IMR-90 (cell line): ENCODE results near the gene CD99. TPM values are rescaled to one million over a fixed set of nuclear protein-coding genes. Genes with fewer than 3 reads are reported as not detected.

ENCODE experiments used
- ATAC-seq: fragments of 200-7000 bp; cut with Tn5 transposase; 2 replicates; pipeline ENCODE4 v1.9.1; 2020; ENCODE audit warnings: low read depth, mild to moderate bottlenecking, moderate library complexity
- BruUV-seq: library from RNA; stranded (reverse); fragments of 400-500 nt; replicated peaks from 2 replicates; lab custom pipeline; 2021; lab: Mats Ljungman, UMichigan
- CTCF ChIA-PET: fragments of 300-600 bp; formaldehyde crosslinking; extraction: SDS; loops from one replicate; lab custom pipeline; 2021; ENCODE audit warnings: antibody characterized with exemption; lab: Yijun Ruan, JAX
- POLR2A ChIA-PET: fragments of 300-600 bp; sonication (Branson Sonifier 250); formaldehyde crosslinking; loops from one replicate; lab custom pipeline; 2022; ENCODE audit warnings: antibody characterized with exemption; ENCODE audit not compliant: unreplicated experiment; lab: Charles Lee
- DNase-seq: peaks from one replicate; pipeline ENCODE4 v3.0.0; 2013
- H2AFZ ChIP-seq: replicated peaks from 2 replicates; pipeline ENCODE3; 2013; ENCODE audit warnings: low read length, mild to moderate bottlenecking; ENCODE audit not compliant: poor library complexity
- H2AK5ac ChIP-seq: 2 replicates; pipeline ENCODE4 v1.6.1; 2013; ENCODE audit warnings: low read depth, low read length, inconsistent platforms
- H2AK9ac ChIP-seq: replicated peaks from 2 replicates; pipeline ENCODE3; 2013; ENCODE audit warnings: mild to moderate bottlenecking, low read depth, low read length, moderate library complexity; ENCODE audit not compliant: poor library complexity
- H2BK120ac ChIP-seq: 2 replicates; pipeline ENCODE4 v1.6.1; 2013; ENCODE audit warnings: low read depth, low read length, inconsistent platforms
- H2BK15ac ChIP-seq: 3 replicates; pipeline ENCODE4 v1.6.1; 2013; ENCODE audit warnings: low read depth, low read length, inconsistent platforms
- H2BK20ac ChIP-seq: 2 replicates; pipeline ENCODE4 v1.6.1; 2013; ENCODE audit warnings: low read depth, mild to moderate bottlenecking, inconsistent platforms, low read length, moderate library complexity
- H2BK5ac ChIP-seq: 2 replicates; pipeline ENCODE4 v1.6.1; 2013; ENCODE audit warnings: mild to moderate bottlenecking, low read depth, low read length, inconsistent platforms; ENCODE audit not compliant: poor library complexity, severe bottlenecking
- H3K14ac ChIP-seq: replicated peaks from 2 replicates; pipeline ENCODE4 v1.6.1; 2013; ENCODE audit warnings: low read depth, low read length, inconsistent platforms
- H3K18ac ChIP-seq: 2 replicates; pipeline ENCODE4 v1.6.1; 2013; ENCODE audit warnings: low read depth, low read length, control low read depth
- H3K23ac ChIP-seq: 2 replicates; pipeline ENCODE4 v1.6.1; 2013; ENCODE audit warnings: low read depth, low read length, inconsistent platforms
- H3K27ac ChIP-seq: 2 replicates; pipeline ENCODE4 v1.5.1; 2013; ENCODE audit warnings: mild to moderate bottlenecking, control low read depth, low read length; ENCODE audit not compliant: insufficient read depth
- H3K27me3 ChIP-seq: 2 replicates; pipeline ENCODE4 v1.6.1; 2013; ENCODE audit warnings: low read length; ENCODE audit not compliant: control insufficient read depth, insufficient read depth
- H3K36me3 ChIP-seq: 2 replicates; pipeline ENCODE4 v1.6.1; 2013; ENCODE audit warnings: low read length, mixed read lengths; ENCODE audit not compliant: control insufficient read depth, insufficient read depth
- H3K4ac ChIP-seq: 2 replicates; pipeline ENCODE4 v1.6.1; 2013; ENCODE audit warnings: low read depth, low read length, inconsistent platforms
- H3K4me1 ChIP-seq: 2 replicates; pipeline ENCODE4 v1.6.1; 2013; ENCODE audit warnings: low read length, mixed read lengths; ENCODE audit not compliant: control insufficient read depth, insufficient read depth
- H3K4me2 ChIP-seq: 2 replicates; pipeline ENCODE4 v1.6.1; 2013; ENCODE audit warnings: low read depth, mild to moderate bottlenecking, control low read depth, low read length, moderate library complexity
- H3K4me3 ChIP-seq: 2 replicates; pipeline ENCODE4 v1.5.1; 2013; ENCODE audit warnings: low read depth, mild to moderate bottlenecking, control low read depth, low read length, moderate library complexity; ENCODE audit not compliant: insufficient read depth
- H3K56ac ChIP-seq: 2 replicates; pipeline ENCODE4 v1.6.1; 2013; ENCODE audit warnings: low read length, inconsistent platforms; ENCODE audit not compliant: insufficient read depth; ENCODE audit errors: extremely low read depth
- H3K79me1 ChIP-seq, 2 experiments: 2 replicates each; pipeline ENCODE4 v1.6.1; 2013; ENCODE audit warnings: low read length in 2 of 2, inconsistent platforms in 1 of 2, low read depth in 1 of 2
- H3K9ac ChIP-seq: 2 replicates; pipeline ENCODE4 v1.6.1; 2013; ENCODE audit warnings: low read depth, low read length, control low read depth
- H3K9me1 ChIP-seq: 2 replicates; pipeline ENCODE4 v1.6.1; 2013; ENCODE audit warnings: low read length, inconsistent platforms; ENCODE audit not compliant: insufficient read depth
- H3K9me3 ChIP-seq: 2 replicates; pipeline ENCODE4 v1.6.1; 2013; ENCODE audit warnings: low read length; ENCODE audit not compliant: control insufficient read depth, insufficient read depth
- H4K20me1 ChIP-seq: 2 replicates; pipeline ENCODE4 v1.6.1; 2013; ENCODE audit warnings: low read length, inconsistent platforms; ENCODE audit not compliant: insufficient read depth
- H4K5ac ChIP-seq: 2 replicates; pipeline ENCODE4 v1.6.1; 2013; ENCODE audit warnings: mild to moderate bottlenecking, low read depth, low read length, control low read depth
- H4K8ac ChIP-seq, 2 experiments: 2 replicates each; pipeline ENCODE4 v1.6.1; 2013; ENCODE audit warnings: low read depth in 2 of 2, low read length in 2 of 2, control low read depth in 1 of 2, inconsistent platforms in 1 of 2
- H4K91ac ChIP-seq: 2 replicates; pipeline ENCODE4 v1.6.1; 2013; ENCODE audit warnings: low read depth, low read length, inconsistent platforms; ENCODE audit not compliant: insufficient read depth
- CEBPB ChIP-seq: IDR thresholded peaks from 2 replicates; pipeline ENCODE4 v1.6.1; 2012; ENCODE audit warnings: low read depth, low read length, improper control_type of control experiment
- CHD1 ChIP-seq: IDR thresholded peaks from 2 replicates; pipeline ENCODE4 v1.6.1; 2012; ENCODE audit warnings: low read depth, low read length, improper control_type of control experiment
- CTCF ChIP-seq: conservative IDR thresholded peaks from 2 replicates; pipeline ENCODE4 v1.5.1; 2012; ENCODE audit warnings: mild to moderate bottlenecking, low read depth, low read length, improper control_type of control experiment
- FOS ChIP-seq: fragments of 150-350 bp; IDR thresholded peaks from 2 replicates; pipeline ENCODE4 v1.6.1; 2016; ENCODE audit warnings: low read depth, low read length
- MAFK ChIP-seq: IDR thresholded peaks from 2 replicates; pipeline ENCODE4 v1.6.1; 2012; ENCODE audit warnings: low read depth, low read length, improper control_type of control experiment
- MAZ ChIP-seq: IDR thresholded peaks from 2 replicates; pipeline ENCODE4 v1.6.1; 2012; ENCODE audit warnings: low read depth, mild to moderate bottlenecking, low read length, improper control_type of control experiment, moderate library complexity, borderline replicate concordance
- MXI1 ChIP-seq: IDR thresholded peaks from 2 replicates; pipeline ENCODE4 v1.6.1; 2012; ENCODE audit warnings: low read depth, mild to moderate bottlenecking, low read length, moderate library complexity, borderline replicate concordance
- NFE2L2 ChIP-seq: fragments of 150-350 bp; IDR thresholded peaks from 2 replicates; pipeline ENCODE4 v1.6.1; 2016; ENCODE audit warnings: low read depth, mild to moderate bottlenecking, low read length
- POLR2A ChIP-seq: IDR thresholded peaks from 2 replicates; pipeline ENCODE4 v1.6.1; 2012; ENCODE audit warnings: mild to moderate bottlenecking, low read depth, low read length
- RAD21 ChIP-seq: IDR thresholded peaks from 2 replicates; pipeline ENCODE4 v1.6.1; 2012; ENCODE audit warnings: low read length, improper control_type of control experiment
- RFX5 ChIP-seq: IDR thresholded peaks from 2 replicates; pipeline ENCODE4 v1.8.0; 2012; ENCODE audit warnings: low read depth, mild to moderate bottlenecking, low read length, moderate library complexity
- SMC3 ChIP-seq: fragments of 150-350 bp; IDR thresholded peaks from 2 replicates; pipeline ENCODE4 v1.6.1; 2016; ENCODE audit warnings: low read depth, mild to moderate bottlenecking, antibody characterized with exemption, low read length, moderate library complexity
- USF2 ChIP-seq: fragments of 150-350 bp; IDR thresholded peaks from 2 replicates; pipeline ENCODE4 v1.6.1; 2017; ENCODE audit warnings: mild to moderate bottlenecking, antibody characterized with exemption, low read length, low read depth
- WGBS, 2 experiments: methylation state at CpG; one replicate each; pipeline versions ENCODE4 v1.1.5 to v1.1.7; 2013; ENCODE audit warnings: missing lambda C conversion rate in 2 of 2; ENCODE audit not compliant: insufficient read length in 1 of 2; ENCODE audit errors: extremely low coverage in 2 of 2; 5-methylcytosine and 5-hydroxymethylcytosine counted together
- dilution Hi-C: fragments of 300-500 bp; cut with HindIII; formaldehyde crosslinking; loops from one replicate; pipeline ENCODE4 v1.14.3; 2018; ENCODE audit warnings: low sequenced_read_pairs; ENCODE audit not compliant: unreplicated experiment
- in situ Hi-C: fragments of 300-500 bp; cut with MboI; formaldehyde crosslinking; loops from 3 replicates; pipeline ENCODE4 v1.14.3; 2019; ENCODE audit warnings: low sequenced_read_pairs, inconsistent platforms, mixed read lengths
- intact Hi-C: fragments of 100-400 bp; cut with micrococcal nuclease; formaldehyde crosslinking; loops from 2 replicates; pipeline ENCODE4 v1.10.0; 2022
- polyA plus RNA-seq, 3 experiments: library from polyadenylated mRNA; depleted of rRNA; stranded (reverse); fragments of >200 nt; gene quantifications; 2 replicates each; pipeline ENCODE4 v1.2.3, GENCODE V29; 2012; ENCODE audit warnings: low replicate concordance in 1 of 3
- total RNA-seq: library from RNA; depleted of rRNA; stranded (reverse); fragments of >200 nt; gene quantifications from 2 replicates; pipeline ENCODE4 v1.2.3, GENCODE V29; 2012

Gene CD99
- total and polyA plus RNA-seq, 2 of the 4 experiments (the other 2 are of a cell fraction) = 102 to 369 TPM

GRCh38 chrX:2654436-2655340 lies 36.4 kb upstream of the CD99 start (continued):
- TF ChIP-seq SMC3 = no peak

GRCh38 chrX:2656257-2656836 lies 34.7 kb upstream of the CD99 start:
- Histone ChIP-seq H2BK20ac (no peak overlapping the region), H2AFZ (no peak overlapping the region), H3K14ac (no peak overlapping the region), H2AK9ac (no peak overlapping the region), H2AK5ac (no peak overlapping the region), H3K23ac (no peak overlapping the region), H3K4ac (no peak overlapping the region), H3K9me1 (no peaks in the 10 kb centered on the region), H3K27me3 (no peaks in the 10 kb centered on the region), H4K91ac (no peak overlapping the region), H2BK5ac (no peak overlapping the region), H3K4me1 (no peaks in the 10 kb centered on the region), H3K79me1 (no peaks in the 10 kb centered on the region), H3K4me3 (no peak overlapping the region), H3K9ac (no peak overlapping the region), H4K20me1 (no peaks in the 10 kb centered on the region), H4K8ac (no peak overlapping the region), H3K36me3 (no peaks in the 10 kb centered on the region), H3K27ac (no peak overlapping the region), H3K18ac (no peak overlapping the region), H2BK120ac (no peak overlapping the region), H2BK15ac (no peak overlapping the region), H3K4me2 (no peak overlapping the region), H3K9me3 (no peaks in the 10 kb centered on the region), H4K5ac (no peak overlapping the region), H3K56ac (no peak overlapping the region)
- DNase-seq (no peak), ATAC-seq (no peak)
- intact Hi-C loops (no loop called here), in situ Hi-C loops (no loop called here), dilution Hi-C loops (no loop called here)
- no TSS peak for BruUV-seq
- POLR2A ChIA-PET = no interaction called here
- CTCF ChIA-PET = no interaction called here
- WGBS, 2 experiments = 100% methylated on average over 2 of the region's 7 CpGs; no CpG with 5 or more reads in 1 of the 2 experiments
- no peak for TF ChIP-seq CTCF
- no peak for TF ChIP-seq POLR2A
- TF ChIP-seq CHD1 = no peak
- no peak for TF ChIP-seq MAZ
- no peak for TF ChIP-seq RAD21
- TF ChIP-seq USF2 = no peak
- no peak for TF ChIP-seq MAFK
- no peak for TF ChIP-seq NFE2L2
- TF ChIP-seq SMC3 = no peak
- no peak for TF ChIP-seq RFX5
- no peak for TF ChIP-seq CEBPB
- TF ChIP-seq FOS = no peak
- TF ChIP-seq MXI1 = no peak
